Sigmoid colon (tissue), 4 donors: ENCODE measurements around the gene HES2.

Experiments
- POLR2A ChIP-seq, 2 donors: fragments of 450-650 bp; IDR thresholded peaks; one replicate each; pipeline ENCODE4 v1.6.1; 2016; ENCODE audit warnings: antibody characterized with exemption in 2 of 2, mild to moderate bottlenecking in 2 of 2, moderate library complexity in 2 of 2
- POLR2AphosphoS5 ChIP-seq, 4 donors: sonication (generic); formaldehyde crosslinking; IDR thresholded peaks; one replicate each; pipeline ENCODE4 v1.6.1; 2017; ENCODE audit warnings: antibody characterized with exemption in 4 of 4
- TF ChIP-seq, protein P1 (sequence below), 4 experiments: fragments of 450-650 bp in 3 of 4; fragments of 200-600 bp in 1 of 4; IDR thresholded peaks; one replicate each; pipeline ENCODE4 v1.5.1; 2016 to 2019; ENCODE audit warnings: antibody characterized with exemption in 4 of 4, mild to moderate bottlenecking in 3 of 4, moderate library complexity in 2 of 4

DNA sequence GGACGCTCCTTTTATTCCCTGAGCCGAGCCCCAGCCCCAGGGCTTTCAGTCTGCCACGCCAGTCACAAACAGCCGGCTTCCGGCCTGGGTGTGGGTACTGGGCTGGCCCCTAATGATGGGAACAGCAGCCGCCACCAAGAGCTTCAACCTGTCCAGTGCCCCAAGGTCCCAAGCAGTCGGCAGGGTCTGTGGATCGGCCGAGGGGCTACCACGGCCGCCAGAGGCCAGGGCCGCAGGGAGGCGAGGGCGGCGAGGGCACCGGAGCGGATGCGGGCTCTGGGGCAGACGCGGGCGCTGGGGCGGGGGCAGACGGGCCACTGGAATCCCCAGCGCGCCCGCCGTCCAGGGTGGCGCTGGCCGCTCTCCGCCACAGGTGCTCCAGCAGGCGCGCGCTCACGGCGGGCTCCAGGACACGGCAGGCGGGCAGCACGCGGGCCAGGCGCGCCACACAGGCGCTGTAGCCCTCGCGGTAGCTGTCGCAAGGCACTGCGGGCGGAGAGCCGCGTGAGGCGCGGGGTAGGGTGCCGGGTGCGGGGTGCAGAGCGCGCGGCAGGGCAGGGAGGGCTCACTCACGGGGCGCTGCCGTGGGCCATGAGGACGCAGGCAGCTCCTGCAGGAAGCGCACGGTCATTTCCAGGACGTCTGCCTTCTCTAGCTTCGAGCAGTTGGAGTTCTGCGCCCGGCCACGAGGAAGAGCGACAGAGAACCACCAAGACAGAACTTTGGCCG, 887 bp downstream of the HES2 start:
- TF ChIP-seq, protein P1, sequence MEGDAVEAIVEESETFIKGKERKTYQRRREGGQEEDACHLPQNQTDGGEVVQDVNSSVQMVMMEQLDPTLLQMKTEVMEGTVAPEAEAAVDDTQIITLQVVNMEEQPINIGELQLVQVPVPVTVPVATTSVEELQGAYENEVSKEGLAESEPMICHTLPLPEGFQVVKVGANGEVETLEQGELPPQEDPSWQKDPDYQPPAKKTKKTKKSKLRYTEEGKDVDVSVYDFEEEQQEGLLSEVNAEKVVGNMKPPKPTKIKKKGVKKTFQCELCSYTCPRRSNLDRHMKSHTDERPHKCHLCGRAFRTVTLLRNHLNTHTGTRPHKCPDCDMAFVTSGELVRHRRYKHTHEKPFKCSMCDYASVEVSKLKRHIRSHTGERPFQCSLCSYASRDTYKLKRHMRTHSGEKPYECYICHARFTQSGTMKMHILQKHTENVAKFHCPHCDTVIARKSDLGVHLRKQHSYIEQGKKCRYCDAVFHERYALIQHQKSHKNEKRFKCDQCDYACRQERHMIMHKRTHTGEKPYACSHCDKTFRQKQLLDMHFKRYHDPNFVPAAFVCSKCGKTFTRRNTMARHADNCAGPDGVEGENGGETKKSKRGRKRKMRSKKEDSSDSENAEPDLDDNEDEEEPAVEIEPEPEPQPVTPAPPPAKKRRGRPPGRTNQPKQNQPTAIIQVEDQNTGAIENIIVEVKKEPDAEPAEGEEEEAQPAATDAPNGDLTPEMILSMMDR (IDR thresholded peaks at IDR 0.05), result no peak
- TF ChIP-seq POLR2A (IDR thresholded peaks at IDR 0.05) (no peak), POLR2AphosphoS5 (IDR thresholded peaks at IDR 0.05) (no peak)
